AG09319 (cell line): ENCODE measurements around the gene FAM234A.

Source experiments
- DNase-seq: peaks from one replicate; pipeline ENCODE4 v3.0.0-alpha.2; 2010; ENCODE audit warnings: low read depth; ENCODE audit errors: extremely low read depth
- CTCF ChIP-seq: IDR thresholded peaks from 2 replicates; pipeline ENCODE4 v1.5.1; 2011; ENCODE audit warnings: low read depth, mild to moderate bottlenecking, inconsistent platforms, low read length, moderate library complexity

The FAM234A gene

GRCh38 chr16:279531-279930, 44.9 kb downstream of the FAM234A start:
- no peak for TF ChIP-seq CTCF
- no peak for DNase-seq

GRCh38 chr16:280005-280460, 45.4 kb downstream of the FAM234A start:
- DNase-seq = no peak
- no peak for TF ChIP-seq CTCF

GRCh38 chr16:280552-280951, 45.9 kb downstream of the FAM234A start, which contains the start of gene ARHGDIG:
ARHGDIG (plus strand) TSS chr16:280591; CDS start chr16:280681, 90 bp downstream.
- TF ChIP-seq CTCF = no peak
- DNase-seq = no peak

- no peak for DNase-seq
- TF ChIP-seq CTCF = no peak
Measured at GRCh38 chr16:280991-281659, 46.5 kb downstream of the FAM234A start.

- no peak for DNase-seq
- TF ChIP-seq CTCF = no peak
Measured at GRCh38 chr16:281660-282255, 47.1 kb downstream of the FAM234A start.

GRCh38 chr16:282491-282890, 47.9 kb downstream of the FAM234A start:
- no peak for TF ChIP-seq CTCF
- no peak for DNase-seq

- no peak for DNase-seq
- no peak for TF ChIP-seq CTCF
Measured at GRCh38 chr16:283033-283805, 48.6 kb downstream of the FAM234A start, which contains the start of gene PDIA2. PDIA2 (plus strand) TSS chr16:283164; CDS start chr16:283170, 6 bp downstream.
